Kidney tubule cell (primary cell): ENCODE data around the gene ADCY2.

Experiments
- DNase-seq: peaks from one replicate; pipeline ENCODE4 v3.0.0-alpha.2; 2018; ENCODE audit warnings: low spot score

The ADCY2 gene

GRCh38 chr5:7664208-7664607 lies 268.3 kb downstream of the ADCY2 start:
- no peak for DNase-seq

- DNase-seq: no peak
These were observed 271.4 kb downstream of the ADCY2 start for GRCh38 chr5:7667216-7667767.

GRCh38 chr5:7668161-7668560 lies 272.2 kb downstream of the ADCY2 start:
- no peak for DNase-seq

GRCh38 chr5:7668627-7669026 lies 272.7 kb downstream of the ADCY2 start:
- no peak for DNase-seq

GRCh38 chr5:7671381-7671993 lies 275.5 kb downstream of the ADCY2 start:
- DNase-seq: no peak

GRCh38 chr5:7673658-7674057 lies 277.7 kb downstream of the ADCY2 start:
- DNase-seq: no peak

GRCh38 chr5:7676455-7676854 lies 280.5 kb downstream of the ADCY2 start:
- no peak for DNase-seq

- no peak for DNase-seq
These were observed 282.1 kb downstream of the ADCY2 start for GRCh38 chr5:7678030-7678429.

- no peak for DNase-seq
These were observed 283.7 kb downstream of the ADCY2 start for GRCh38 chr5:7679663-7680062.

- no peak for DNase-seq
These were observed 284.3 kb downstream of the ADCY2 start for GRCh38 chr5:7680260-7680659.

- no peak for DNase-seq
These were observed 286.4 kb downstream of the ADCY2 start for GRCh38 chr5:7682379-7682778.

GRCh38 chr5:7683753-7684152 lies 287.8 kb downstream of the ADCY2 start:
- DNase-seq: no peak

GRCh38 chr5:7684826-7685225 lies 288.9 kb downstream of the ADCY2 start:
- DNase-seq: no peak

GRCh38 chr5:7686794-7687193 lies 290.9 kb downstream of the ADCY2 start:
- no peak for DNase-seq

GRCh38 chr5:7690557-7690956 lies 294.6 kb downstream of the ADCY2 start:
- no peak for DNase-seq

- no peak for DNase-seq
These were observed 309.3 kb downstream of the ADCY2 start for GRCh38 chr5:7705261-7705660.

GRCh38 chr5:7705736-7706135 lies 309.8 kb downstream of the ADCY2 start:
- no peak for DNase-seq

- no peak for DNase-seq
These were observed 310.3 kb downstream of the ADCY2 start for GRCh38 chr5:7706256-7706655.

- DNase-seq: peak; percentile 42
These were observed 318.2 kb downstream of the ADCY2 start for GRCh38 chr5:7714119-7714518.

- DNase-seq: no peak
These were observed 318.8 kb downstream of the ADCY2 start for GRCh38 chr5:7714697-7715096.

GRCh38 chr5:7717691-7718090 lies 321.8 kb downstream of the ADCY2 start:
- DNase-seq: no peak

GRCh38 chr5:7728076-7728475 lies 332.1 kb downstream of the ADCY2 start:
- no peak for DNase-seq

- DNase-seq: no peak
These were observed 345.6 kb downstream of the ADCY2 start for GRCh38 chr5:7741415-7742065.

GRCh38 chr5:7742241-7742656 lies 346.3 kb downstream of the ADCY2 start:
- peak; percentile 26 for DNase-seq
